ENCODE measurements around the gene NTN1. TPM values are rescaled to one million over a fixed set of nuclear protein-coding genes. Genes with fewer than 3 reads are reported as not detected.
"Not testable (repeated sequence)": the region's sequence is repeated elsewhere in the genome, so short reads cannot be mapped to it uniquely, and the experiment has no call there.

The NTN1 gene
- total RNA-seq, 2 donors from 2014 or later, result 3.6 to 4.0 TPM

- peaks cover 27% of the 10 kb centered on the region for H3K4me1 ChIP-seq
- H3K9me3 ChIP-seq, result no peaks in the 10 kb centered on the region
- WGBS, 2 donors, result 74 to 77% methylated on average over 6 to 9 of the region's 9 CpGs
- no peaks in the 10 kb centered on the region for H3K27me3 ChIP-seq
- DNase-seq (no peak), ATAC-seq (no peak)
- no peaks in the 10 kb centered on the region for H3K36me3 ChIP-seq (replicated peaks in 1 of 2; ENCODE audit: insufficient read depth in 1 of 2, low read depth in 2 of 2)
- peak overlapping the region in 1 of 4 donors; percentile 15 for H3K27ac ChIP-seq
- H3K4me3 ChIP-seq, result no peak overlapping the region
- TF ChIP-seq POLR2A (IDR thresholded peaks at IDR 0.05), result no peak
- intact Hi-C loops (cut with DNase I), result no loop called here
Measured at GRCh38 chr17:9105068-9105868, 84.0 kb downstream of the NTN1 start.

DNA sequence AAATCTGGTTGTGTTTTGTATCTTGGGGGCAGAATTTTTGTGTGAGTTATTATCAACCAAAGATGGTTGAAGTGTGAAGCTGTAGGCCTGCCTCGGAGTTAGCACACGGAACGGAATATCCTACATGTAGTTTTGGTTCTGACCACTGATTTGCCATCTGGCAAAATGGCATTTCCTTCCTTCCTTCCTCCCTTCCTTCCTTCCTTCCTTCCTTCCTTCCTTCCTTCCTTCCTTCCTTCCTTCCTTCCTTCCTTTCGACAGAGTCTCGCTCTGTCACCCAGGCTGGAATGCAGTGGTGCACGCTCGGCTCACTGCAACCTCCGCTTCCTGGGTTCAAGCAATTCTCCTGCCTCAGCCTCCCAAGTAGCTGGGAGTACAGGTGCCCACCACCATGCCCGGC is 85.0 kb downstream of the NTN1 start:
- DNase-seq; intact Hi-C loops (cut with DNase I); H3K27me3 ChIP-seq; H3K4me3 ChIP-seq; ATAC-seq; H3K9me3 ChIP-seq; H3K27ac ChIP-seq; H3K36me3 ChIP-seq (replicated peaks in 1 of 2; ENCODE audit: insufficient read depth in 1 of 2, low read depth in 2 of 2): not testable (repeated sequence)
- WGBS, 2 donors, result 86 to 90% methylated on average over 9 of the region's 9 CpGs
- H3K4me1 ChIP-seq, result peaks cover 16% of the 10 kb centered on the region

- no peak for TF ChIP-seq POLR2A (IDR thresholded peaks at IDR 0.05)
- TF ChIP-seq, protein P1, sequence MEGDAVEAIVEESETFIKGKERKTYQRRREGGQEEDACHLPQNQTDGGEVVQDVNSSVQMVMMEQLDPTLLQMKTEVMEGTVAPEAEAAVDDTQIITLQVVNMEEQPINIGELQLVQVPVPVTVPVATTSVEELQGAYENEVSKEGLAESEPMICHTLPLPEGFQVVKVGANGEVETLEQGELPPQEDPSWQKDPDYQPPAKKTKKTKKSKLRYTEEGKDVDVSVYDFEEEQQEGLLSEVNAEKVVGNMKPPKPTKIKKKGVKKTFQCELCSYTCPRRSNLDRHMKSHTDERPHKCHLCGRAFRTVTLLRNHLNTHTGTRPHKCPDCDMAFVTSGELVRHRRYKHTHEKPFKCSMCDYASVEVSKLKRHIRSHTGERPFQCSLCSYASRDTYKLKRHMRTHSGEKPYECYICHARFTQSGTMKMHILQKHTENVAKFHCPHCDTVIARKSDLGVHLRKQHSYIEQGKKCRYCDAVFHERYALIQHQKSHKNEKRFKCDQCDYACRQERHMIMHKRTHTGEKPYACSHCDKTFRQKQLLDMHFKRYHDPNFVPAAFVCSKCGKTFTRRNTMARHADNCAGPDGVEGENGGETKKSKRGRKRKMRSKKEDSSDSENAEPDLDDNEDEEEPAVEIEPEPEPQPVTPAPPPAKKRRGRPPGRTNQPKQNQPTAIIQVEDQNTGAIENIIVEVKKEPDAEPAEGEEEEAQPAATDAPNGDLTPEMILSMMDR (IDR thresholded peaks at IDR 0.05), result no peak
- DNase-seq, result no peak
- 79 to 83% methylated on average over 4 of the region's 4 CpGs for WGBS, 2 donors
- no peaks in the 10 kb centered on the region for H3K27me3 ChIP-seq
- no peak overlapping the region for H3K27ac ChIP-seq
- no peaks in the 10 kb centered on the region for H3K9me3 ChIP-seq
- H3K36me3 ChIP-seq (replicated peaks in 1 of 2; ENCODE audit: insufficient read depth in 1 of 2, low read depth in 2 of 2), result no peaks in the 10 kb centered on the region
- peaks cover 6% of the 10 kb centered on the region for H3K4me1 ChIP-seq
- intact Hi-C loops (cut with DNase I), result no loop called here
- H3K4me3 ChIP-seq, result no peak overlapping the region
- no peak for ATAC-seq
Measured at GRCh38 chr17:9107527-9107926, 86.2 kb downstream of the NTN1 start.

GRCh38 chr17:9108146-9108545 is 86.8 kb downstream of the NTN1 start:
- intact Hi-C loops (cut with DNase I), result no loop called here

GRCh38 chr17:9109933-9110332 is 88.6 kb downstream of the NTN1 start:
- TF ChIP-seq POLR2A (IDR thresholded peaks at IDR 0.05), result no peak
- TF ChIP-seq, protein P1 (IDR thresholded peaks at IDR 0.05), result no peak
- intact Hi-C loops (cut with DNase I), result no loop called here
- Histone ChIP-seq H3K4me1 (peaks cover 5% of the 10 kb centered on the region), H3K27me3 (no peaks in the 10 kb centered on the region), H3K36me3 (replicated peaks in 1 of 2; ENCODE audit: insufficient read depth in 1 of 2, low read depth in 2 of 2) (no peaks in the 10 kb centered on the region), H3K4me3 (no peak overlapping the region), H3K9me3 (no peaks in the 10 kb centered on the region), H3K27ac (no peak overlapping the region)
- WGBS, 2 donors, result 57 to 84% methylated on average over 4 of the region's 4 CpGs
- DNase-seq, result no peak
- no peak for ATAC-seq

More at GRCh38 chr17:9108146-9108545, 86.8 kb downstream of the NTN1 start:
- H3K27ac ChIP-seq, result no peak overlapping the region
- no peaks in the 10 kb centered on the region for H3K27me3 ChIP-seq
- H3K9me3 ChIP-seq, result no peaks in the 10 kb centered on the region
- ATAC-seq (no peak), DNase-seq (no peak)
- no peak overlapping the region for H3K4me3 ChIP-seq
- H3K4me1 ChIP-seq, result peaks cover 6% of the 10 kb centered on the region
- 82 to 92% methylated on average over 6 of the region's 6 CpGs for WGBS, 2 donors
- no peak for TF ChIP-seq POLR2A (IDR thresholded peaks at IDR 0.05)
- TF ChIP-seq, protein P1 (IDR thresholded peaks at IDR 0.05), result no peak
- no peaks in the 10 kb centered on the region for H3K36me3 ChIP-seq (replicated peaks in 1 of 2; ENCODE audit: insufficient read depth in 1 of 2, low read depth in 2 of 2)

DNA sequence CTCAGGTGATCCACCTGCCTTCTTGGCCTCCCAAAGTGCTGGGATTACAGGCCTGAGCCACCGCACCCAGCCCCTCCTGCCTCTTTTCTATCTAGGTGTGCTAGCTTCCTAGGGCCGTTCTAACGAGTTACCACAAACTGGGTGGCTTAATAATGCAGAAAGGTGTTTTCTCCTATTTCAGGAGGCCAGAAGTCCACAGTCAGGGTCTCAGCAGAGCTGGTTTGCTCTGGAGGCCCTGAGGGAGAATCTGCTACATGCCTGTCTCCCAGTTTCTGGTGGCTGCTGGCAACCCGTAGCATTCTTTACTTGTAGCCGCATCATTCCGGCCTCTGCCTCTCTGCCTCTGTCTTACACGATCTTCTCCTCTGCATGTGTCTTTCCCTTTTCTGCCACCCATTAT is 89.2 kb downstream of the NTN1 start:
- ATAC-seq, result no peak
- H3K27ac ChIP-seq, result no peak overlapping the region
- intact Hi-C loops (cut with DNase I), result no loop called here
- H3K9me3 ChIP-seq, result no peaks in the 10 kb centered on the region
- H3K4me1 ChIP-seq, result peaks cover 8% of the 10 kb centered on the region
- H3K36me3 ChIP-seq (replicated peaks in 1 of 2; ENCODE audit: insufficient read depth in 1 of 2, low read depth in 2 of 2), result no peaks in the 10 kb centered on the region
- WGBS, 2 donors, result 87 to 93% methylated on average over 5 to 7 of the region's 7 CpGs
- DNase-seq, result no peak
- no peak overlapping the region for H3K4me3 ChIP-seq
- H3K27me3 ChIP-seq, result no peaks in the 10 kb centered on the region
- TF ChIP-seq, protein P1 (IDR thresholded peaks at IDR 0.05), result no peak
- no peak for TF ChIP-seq POLR2A (IDR thresholded peaks at IDR 0.05)
